ENCODE data around the gene AKAIN1.

The AKAIN1 gene

GRCh38 chr18:5214583-5215351 is 17.7 kb upstream of the AKAIN1 start:
- no peak overlapping the region for H3K4me3 ChIP-seq (replicated peaks; ENCODE audit: low read depth, low read length)
- TF ChIP-seq, protein P1, sequence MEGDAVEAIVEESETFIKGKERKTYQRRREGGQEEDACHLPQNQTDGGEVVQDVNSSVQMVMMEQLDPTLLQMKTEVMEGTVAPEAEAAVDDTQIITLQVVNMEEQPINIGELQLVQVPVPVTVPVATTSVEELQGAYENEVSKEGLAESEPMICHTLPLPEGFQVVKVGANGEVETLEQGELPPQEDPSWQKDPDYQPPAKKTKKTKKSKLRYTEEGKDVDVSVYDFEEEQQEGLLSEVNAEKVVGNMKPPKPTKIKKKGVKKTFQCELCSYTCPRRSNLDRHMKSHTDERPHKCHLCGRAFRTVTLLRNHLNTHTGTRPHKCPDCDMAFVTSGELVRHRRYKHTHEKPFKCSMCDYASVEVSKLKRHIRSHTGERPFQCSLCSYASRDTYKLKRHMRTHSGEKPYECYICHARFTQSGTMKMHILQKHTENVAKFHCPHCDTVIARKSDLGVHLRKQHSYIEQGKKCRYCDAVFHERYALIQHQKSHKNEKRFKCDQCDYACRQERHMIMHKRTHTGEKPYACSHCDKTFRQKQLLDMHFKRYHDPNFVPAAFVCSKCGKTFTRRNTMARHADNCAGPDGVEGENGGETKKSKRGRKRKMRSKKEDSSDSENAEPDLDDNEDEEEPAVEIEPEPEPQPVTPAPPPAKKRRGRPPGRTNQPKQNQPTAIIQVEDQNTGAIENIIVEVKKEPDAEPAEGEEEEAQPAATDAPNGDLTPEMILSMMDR (IDR thresholded peaks at IDR 0.05; ENCODE audit: low read length, missing control alignments), result no peak
- DNase-seq (ENCODE audit: low read depth), result no peak

- TF ChIP-seq, protein P1 (IDR thresholded peaks at IDR 0.05; ENCODE audit: low read length, missing control alignments), result no peak
- H3K4me3 ChIP-seq (replicated peaks; ENCODE audit: low read depth, low read length), result no peak overlapping the region
- no peak for DNase-seq (ENCODE audit: low read depth)
Measured at GRCh38 chr18:5207471-5208150, 10.6 kb upstream of the AKAIN1 start.

GRCh38 chr18:5198311-5198710 is 1.3 kb upstream of the AKAIN1 start:
- DNase-seq (ENCODE audit: low read depth), result no peak

GRCh38 chr18:5197461-5197860 is 404 bp upstream of the AKAIN1 start:
- TF ChIP-seq, protein P1 (IDR thresholded peaks at IDR 0.05; ENCODE audit: low read length, missing control alignments), result no peak
- DNase-seq (ENCODE audit: low read depth), result no peak
- no peak overlapping the region for H3K4me3 ChIP-seq (replicated peaks; ENCODE audit: low read depth, low read length)

More at GRCh38 chr18:5198311-5198710, 1.3 kb upstream of the AKAIN1 start:
- TF ChIP-seq, protein P1 (IDR thresholded peaks at IDR 0.05; ENCODE audit: low read length, missing control alignments), result no peak
- no peak overlapping the region for H3K4me3 ChIP-seq (replicated peaks; ENCODE audit: low read depth, low read length)

GRCh38 chr18:5196253-5197031 is 615 bp downstream of the AKAIN1 start:
- H3K4me3 ChIP-seq (replicated peaks; ENCODE audit: low read depth, low read length), result no peak overlapping the region
- TF ChIP-seq, protein P1 (IDR thresholded peaks at IDR 0.05; ENCODE audit: low read length, missing control alignments), result no peak
- no peak for DNase-seq (ENCODE audit: low read depth)

DNA sequence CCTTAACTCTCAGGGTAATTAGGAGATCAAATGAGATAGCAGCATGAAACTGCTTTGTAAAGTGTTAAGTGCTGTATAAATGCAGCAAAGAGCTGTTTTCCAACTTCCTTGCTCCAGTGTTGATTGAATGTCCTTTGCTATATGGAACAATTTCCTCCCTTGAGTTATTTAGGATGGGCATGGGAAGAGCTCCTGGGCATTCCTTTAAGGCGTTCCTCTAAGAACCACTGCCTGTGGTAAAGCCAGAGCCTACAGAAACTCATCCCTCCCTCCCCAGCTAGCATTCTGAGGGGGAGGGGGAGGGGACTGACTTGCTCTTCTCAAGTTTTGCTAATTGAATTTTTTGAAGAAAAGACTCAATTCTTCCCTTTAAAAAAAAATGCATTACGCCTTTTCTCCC is 1.4 kb downstream of the AKAIN1 start:
- TF ChIP-seq, protein P1 (IDR thresholded peaks at IDR 0.05; ENCODE audit: low read length, missing control alignments), result no peak
- H3K4me3 ChIP-seq (replicated peaks; ENCODE audit: low read depth, low read length), result no peak overlapping the region
- no peak for DNase-seq (ENCODE audit: low read depth)

Measured in fibroblast of pulmonary artery (primary cell).